Peyer's patch (tissue), 4 donors: Measurements from ENCODE around the gene SRSF5. TPM values are rescaled to one million over a fixed set of nuclear protein-coding genes. Genes with fewer than 3 reads are reported as not detected.

Experiments used
- DNase-seq, 3 donors: peaks; one replicate each; pipeline ENCODE4 v3.0.0-alpha.2; 2017 to 2019
- H3K27ac ChIP-seq, 4 donors: fragments of 200-600 bp; sonication (generic); one replicate each; pipeline ENCODE4 v1.5.1; 2016 to 2019
- H3K27me3 ChIP-seq, 2 donors: fragments of 200-600 bp; sonication (generic); one replicate each; pipeline ENCODE4 v1.5.1; 2019
- H3K36me3 ChIP-seq, 3 donors: fragments of 200-600 bp; sonication (generic); one replicate each; pipeline ENCODE4 v1.5.1; 2016 to 2019
- H3K4me1 ChIP-seq, 4 donors: fragments of 200-600 bp; sonication (generic); one replicate each; pipeline ENCODE4 v1.5.1; 2016 to 2019
- H3K4me3 ChIP-seq, 4 donors: fragments of 200-600 bp; sonication (generic); 1 replicate in 3 of 4; 2 replicates in 1 of 4; pipeline ENCODE4 v1.5.1; 2016 to 2019; ENCODE audit warnings: mild to moderate bottlenecking in 1 of 4
- H3K9me3 ChIP-seq, 4 donors: fragments of 200-600 bp; sonication (generic); one replicate each; pipeline ENCODE4 v1.5.1; 2016 to 2019; ENCODE audit warnings: mild to moderate bottlenecking in 1 of 4
- POLR2A ChIP-seq, 2 donors: fragments of 450-650 bp; IDR thresholded peaks; one replicate each; pipeline ENCODE4 v1.5.1; 2017; ENCODE audit warnings: antibody characterized with exemption in 2 of 2, mild to moderate bottlenecking in 2 of 2, moderate library complexity in 2 of 2
- small RNA-seq, 2 donors: library from RNA; depleted of rRNA; stranded (forward); fragments of <200 nt; gene quantifications; one replicate each; pipeline ENCODE3, GENCODE V24; 2016
- total RNA-seq, 4 donors: library from RNA; depleted of rRNA; stranded (reverse); fragments of >200 nt; gene quantifications; one replicate each; pipeline ENCODE4 v1.1.0, GENCODE V29; 2016
- TF ChIP-seq, protein P1 (sequence below), 6 experiments: fragments of 450-650 bp in 4 of 6; fragments of 200-600 bp in 2 of 6; sonication (generic) in 1 of 6; IDR thresholded peaks; one replicate each; pipeline ENCODE4 v1.5.1; 2017 to 2019; ENCODE audit warnings: antibody characterized with exemption in 6 of 6, mild to moderate bottlenecking in 3 of 6, moderate library complexity in 1 of 6

SRSF5 gene
- total RNA-seq, 4 donors from 2014 or later: 339 to 528 (median 434) TPM

DNA sequence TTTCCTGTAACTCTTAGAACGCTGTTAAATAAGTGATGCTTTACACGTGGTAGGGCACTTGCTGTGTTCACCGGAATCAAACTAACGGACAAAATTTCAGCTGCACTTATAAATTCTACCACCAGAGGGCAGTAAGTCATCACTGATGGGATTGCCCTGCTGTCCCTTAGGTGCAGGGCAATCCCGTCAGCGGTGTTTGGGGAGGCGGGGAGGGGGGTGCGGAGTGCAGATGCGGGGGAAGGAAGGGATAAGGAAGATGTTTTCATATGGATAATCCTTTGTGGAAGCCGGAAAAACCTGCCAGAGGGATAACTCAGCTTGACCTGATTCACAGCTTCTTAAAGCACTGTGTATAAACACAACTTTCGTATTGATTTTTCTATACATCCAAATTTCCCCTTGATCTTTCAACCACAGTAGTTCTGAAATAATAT is 51.8 kb downstream of the SRSF5 start:
- Histone ChIP-seq H3K36me3 (no peaks in the 10 kb centered on the region), H3K9me3 (no peaks in the 10 kb centered on the region), H3K27ac (no peak overlapping the region), H3K4me3 (no peak overlapping the region), H3K27me3 (no peaks in the 10 kb centered on the region), H3K4me1 (peaks cover 0 to 6% (median 0%) of the 10 kb centered on the region in 4 donors)
- TF ChIP-seq, protein P1, sequence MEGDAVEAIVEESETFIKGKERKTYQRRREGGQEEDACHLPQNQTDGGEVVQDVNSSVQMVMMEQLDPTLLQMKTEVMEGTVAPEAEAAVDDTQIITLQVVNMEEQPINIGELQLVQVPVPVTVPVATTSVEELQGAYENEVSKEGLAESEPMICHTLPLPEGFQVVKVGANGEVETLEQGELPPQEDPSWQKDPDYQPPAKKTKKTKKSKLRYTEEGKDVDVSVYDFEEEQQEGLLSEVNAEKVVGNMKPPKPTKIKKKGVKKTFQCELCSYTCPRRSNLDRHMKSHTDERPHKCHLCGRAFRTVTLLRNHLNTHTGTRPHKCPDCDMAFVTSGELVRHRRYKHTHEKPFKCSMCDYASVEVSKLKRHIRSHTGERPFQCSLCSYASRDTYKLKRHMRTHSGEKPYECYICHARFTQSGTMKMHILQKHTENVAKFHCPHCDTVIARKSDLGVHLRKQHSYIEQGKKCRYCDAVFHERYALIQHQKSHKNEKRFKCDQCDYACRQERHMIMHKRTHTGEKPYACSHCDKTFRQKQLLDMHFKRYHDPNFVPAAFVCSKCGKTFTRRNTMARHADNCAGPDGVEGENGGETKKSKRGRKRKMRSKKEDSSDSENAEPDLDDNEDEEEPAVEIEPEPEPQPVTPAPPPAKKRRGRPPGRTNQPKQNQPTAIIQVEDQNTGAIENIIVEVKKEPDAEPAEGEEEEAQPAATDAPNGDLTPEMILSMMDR (IDR thresholded peaks at IDR 0.05): peak; percentile 75 to 87 (median 86)
- TF ChIP-seq POLR2A (IDR thresholded peaks at IDR 0.05): no peak
- DNase-seq: peak in 2 of 3 donors; percentile 19 to 69

DNA sequence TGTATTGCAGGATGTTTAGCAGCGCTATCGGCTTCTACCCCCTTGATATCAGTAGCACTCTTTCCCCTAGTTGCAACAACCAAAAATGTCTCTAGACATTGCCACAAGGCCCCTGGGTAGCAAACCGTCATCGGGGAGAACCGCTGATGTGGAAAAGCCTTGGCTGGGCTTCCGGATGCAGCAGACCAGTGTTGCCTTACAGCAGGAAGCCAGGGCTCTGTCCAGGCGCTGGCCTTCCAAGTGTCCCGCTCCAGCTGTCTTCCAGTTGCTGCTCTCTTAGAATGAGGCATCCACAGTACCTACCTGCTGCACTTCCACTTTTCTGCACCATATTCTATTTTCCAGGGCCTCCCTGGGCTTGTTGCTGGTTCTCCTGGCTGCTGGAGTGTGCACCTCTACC is 52.7 kb downstream of the SRSF5 start:
- Histone ChIP-seq H3K4me3 (no peak overlapping the region), H3K27ac (no peak overlapping the region), H3K4me1 (peaks cover 0 to 6% (median 0%) of the 10 kb centered on the region in 4 donors), H3K36me3 (no peaks in the 10 kb centered on the region), H3K27me3 (no peaks in the 10 kb centered on the region), H3K9me3 (no peaks in the 10 kb centered on the region)
- no peak for DNase-seq
- TF ChIP-seq POLR2A (IDR thresholded peaks at IDR 0.05): no peak
- TF ChIP-seq, protein P1 (IDR thresholded peaks at IDR 0.05): no peak

DNA sequence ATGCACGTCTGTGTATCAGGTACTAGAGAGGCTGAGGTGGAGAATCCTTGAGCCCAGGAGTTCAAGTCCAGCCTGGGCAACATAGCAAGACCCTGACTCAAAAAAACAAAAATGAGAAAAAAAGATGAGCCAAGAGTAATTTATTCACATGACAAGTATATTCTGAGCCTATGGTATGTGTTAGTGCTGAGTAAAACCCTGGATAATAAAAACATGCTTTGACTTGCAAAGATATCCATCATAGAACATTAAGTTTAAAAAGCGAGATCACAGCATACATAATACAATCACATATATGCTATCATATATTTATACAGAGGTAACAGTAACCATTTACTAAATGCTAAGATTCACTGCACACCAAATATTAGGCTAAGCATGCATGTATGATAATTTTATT is 54.0 kb downstream of the SRSF5 start:
- no peaks in the 10 kb centered on the region for H3K9me3 ChIP-seq
- no peak for DNase-seq
- H3K4me3 ChIP-seq: no peak overlapping the region
- H3K27me3 ChIP-seq: no peaks in the 10 kb centered on the region
- no peaks in the 10 kb centered on the region for H3K36me3 ChIP-seq
- no peak overlapping the region for H3K27ac ChIP-seq
- TF ChIP-seq, protein P1 (IDR thresholded peaks at IDR 0.05): no peak
- TF ChIP-seq POLR2A (IDR thresholded peaks at IDR 0.05): no peak
- peaks cover 0 to 6% (median 0%) of the 10 kb centered on the region in 4 donors for H3K4me1 ChIP-seq

Small RNA genes within 50 kb of the gene (small RNA-seq; reads per million reads assigned to genes)
- 0 reads per million in 2 donors for gene RF00614

Other genes with a start within 250 kb of the SRSF5 start
- not detected for gene CCDC177, start 192.3 kb upstream of the SRSF5 start, total RNA-seq
- 100 to 1,000 TPM in 3 of 4 donors, 10 to 100 TPM in 1; 33.8 to 125 (median 113) TPM for gene SUSD6, start 155.5 kb upstream of the SRSF5 start, total RNA-seq
- not detected for gene SLC10A1, start 30.1 kb downstream of the SRSF5 start, total RNA-seq
- under 1 TPM in 3 of 4 donors, not detected in 1; 0.35 to 0.54 (median 0.38) TPM for gene SMOC1, start 112.3 kb downstream of the SRSF5 start, total RNA-seq